ENCODE measurements around the gene ZG16B.

GRCh38 chr16:2827831-2828520 is 2.1 kb upstream of the ZG16B start:
- TF ChIP-seq CREB5 (CRISPR knock-in tag; IDR thresholded peaks at IDR 0.05; ENCODE audit: low read depth): no peak
- no peak for TF ChIP-seq SNAI2 (CRISPR knock-in tag; IDR thresholded peaks at IDR 0.05)
- no peak for TF ChIP-seq CSDC2 (CRISPR knock-in tag; IDR thresholded peaks at IDR 0.05)
- no peak for TF ChIP-seq ZNF70 (CRISPR knock-in tag; IDR thresholded peaks at IDR 0.05)
- no peak for TF ChIP-seq ZNF565 (CRISPR knock-in tag; conservative IDR thresholded peaks at IDR 0.05; ENCODE audit: low read depth)
- TF ChIP-seq PATZ1 (CRISPR knock-in tag; IDR thresholded peaks at IDR 0.05; ENCODE audit: borderline replicate concordance): no peak
- no peak for TF ChIP-seq ZFP3 (CRISPR knock-in tag; IDR thresholded peaks at IDR 0.05)
- no peak for TF ChIP-seq ARNTL (CRISPR knock-in tag; IDR thresholded peaks at IDR 0.05; ENCODE audit: borderline replicate concordance, low read depth)
- TF ChIP-seq CSRNP3 (CRISPR knock-in tag; IDR thresholded peaks at IDR 0.05): no peak
- no peak for TF ChIP-seq RARB (CRISPR knock-in tag; IDR thresholded peaks at IDR 0.05)
- no peak for TF ChIP-seq ZFP30 (CRISPR knock-in tag; IDR thresholded peaks at IDR 0.05)
- TF ChIP-seq TOX (CRISPR knock-in tag; IDR thresholded peaks at IDR 0.05; ENCODE audit: borderline replicate concordance): no peak
- TF ChIP-seq BACH2 (CRISPR knock-in tag; IDR thresholded peaks at IDR 0.05; ENCODE audit: borderline replicate concordance): no peak

Data from SK-N-SH treated with all-trans-retinoic acid at 6 μM for 48 hours (cell line).